Measurements from ENCODE around the gene LOX. TPM values are rescaled to one million over a fixed set of nuclear protein-coding genes. Genes with fewer than 3 reads are reported as not detected.

The LOX gene
- 0.89 to 1.3 TPM (median 1.0 TPM) in 5 replicates for total RNA-seq (2022; extraction: Qiagen RNA extraction)

GRCh38 chr5:122078116-122079110, at the start of gene LOX:
Gene LOX (minus strand): TSS chr5:122078259. CDS start chr5:122077985, 274 bp downstream.

Other genes with a start within 250 kb of the LOX start
- not detected in 5 replicates for gene FTMT, start 226.4 kb downstream of the LOX start, total RNA-seq (2022; extraction: Qiagen RNA extraction)
- gene SRFBP1, start 116.3 kb downstream of the LOX start, total RNA-seq (2022; extraction: Qiagen RNA extraction): 8.9 to 15.0 TPM (median 11.2 TPM) in 5 replicates
- gene ZNF474, start 51.3 kb upstream of the LOX start, total RNA-seq (2022; extraction: Qiagen RNA extraction): 0.13 to 0.34 TPM (median 0.24 TPM) in 5 replicates
- gene SNCAIP, start 234.0 kb upstream of the LOX start, total RNA-seq (2022; extraction: Qiagen RNA extraction): 0.03 to 0.05 TPM in 2 of 5 replicates, not detected in the others